RKO (cell line): Measurements from ENCODE around the gene CHAD.

Experiments
- DNase-seq: peaks from one replicate; pipeline ENCODE4 v3.0.0-alpha.2; 2016; ENCODE audit warnings: low spot score

Gene CHAD

GRCh38 chr17:50468304-50469207, at the start of gene CHAD:
Gene CHAD (minus strand): TSS chr17:50468880. CDS start chr17:50468813, 67 bp downstream.
- no peak for DNase-seq

- DNase-seq: no peak
Observed at GRCh38 chr17:50517504-50518383, 49.1 kb upstream of the CHAD start.

GRCh38 chr17:50517011-50517410, 48.3 kb upstream of the CHAD start:
- DNase-seq: no peak

GRCh38 chr17:50514936-50515702, 46.4 kb upstream of the CHAD start:
- no peak for DNase-seq

- DNase-seq: no peak
Observed at GRCh38 chr17:50514388-50514787, 45.7 kb upstream of the CHAD start.

GRCh38 chr17:50513495-50513894, 44.8 kb upstream of the CHAD start:
- no peak for DNase-seq

- DNase-seq: no peak
Observed at GRCh38 chr17:50511058-50511457, 42.4 kb upstream of the CHAD start.

- DNase-seq: no peak
Observed at GRCh38 chr17:50508573-50509460, 40.1 kb upstream of the CHAD start.

GRCh38 chr17:50507871-50508572, 39.3 kb upstream of the CHAD start, which contains the start of gene MYCBPAP:
Gene MYCBPAP (plus strand): TSS chr17:50508439. CDS start chr17:50508675, 236 bp downstream.
- DNase-seq: no peak

- no peak for DNase-seq
Observed at GRCh38 chr17:50506298-50506697, 37.6 kb upstream of the CHAD start.

- DNase-seq: no peak
Observed at GRCh38 chr17:50505591-50506130, 37.0 kb upstream of the CHAD start.

- no peak for DNase-seq
Observed at GRCh38 chr17:50502301-50502990, 33.8 kb upstream of the CHAD start.

GRCh38 chr17:50501054-50501453, 32.4 kb upstream of the CHAD start:
- DNase-seq: peak; percentile 46

GRCh38 chr17:50499721-50500120, 31.0 kb upstream of the CHAD start:
- DNase-seq: no peak

GRCh38 chr17:50499270-50499669, 30.6 kb upstream of the CHAD start:
- DNase-seq: no peak

- no peak for DNase-seq
Observed at GRCh38 chr17:50498021-50498874, 29.6 kb upstream of the CHAD start.

GRCh38 chr17:50495918-50496317, 27.2 kb upstream of the CHAD start:
- DNase-seq: peak; percentile 46

GRCh38 chr17:50495217-50495823, 26.6 kb upstream of the CHAD start:
- no peak for DNase-seq
